Peyer's patch (tissue), 4 donors: ENCODE results near the gene TNKS1BP1. TPM values are rescaled to one million over a fixed set of nuclear protein-coding genes. Genes with fewer than 3 reads are reported as not detected.
A peak's percentile ranks its signal among the peaks of the same experiment; 100 is the strongest.

Experiments
- DNase-seq, 3 donors: peaks; one replicate each; pipeline ENCODE4 v3.0.0-alpha.2; 2017 to 2019
- H3K27ac ChIP-seq, 4 donors: fragments of 200-600 bp; sonication (generic); one replicate each; pipeline ENCODE4 v1.5.1; 2016 to 2019
- H3K27me3 ChIP-seq, 2 donors: fragments of 200-600 bp; sonication (generic); one replicate each; pipeline ENCODE4 v1.5.1; 2019
- H3K36me3 ChIP-seq, 3 donors: fragments of 200-600 bp; sonication (generic); one replicate each; pipeline ENCODE4 v1.5.1; 2016 to 2019
- H3K4me1 ChIP-seq, 4 donors: fragments of 200-600 bp; sonication (generic); one replicate each; pipeline ENCODE4 v1.5.1; 2016 to 2019
- H3K4me3 ChIP-seq, 4 donors: fragments of 200-600 bp; sonication (generic); 1 replicate in 3 of 4; 2 replicates in 1 of 4; pipeline ENCODE4 v1.5.1; 2016 to 2019; ENCODE audit warnings: mild to moderate bottlenecking in 1 of 4
- H3K9me3 ChIP-seq, 4 donors: fragments of 200-600 bp; sonication (generic); one replicate each; pipeline ENCODE4 v1.5.1; 2016 to 2019; ENCODE audit warnings: mild to moderate bottlenecking in 1 of 4
- CTCF ChIP-seq, 6 experiments: fragments of 450-650 bp in 4 of 6; fragments of 200-600 bp in 2 of 6; sonication (generic) in 1 of 6; IDR thresholded peaks; one replicate each; pipeline ENCODE4 v1.5.1; 2017 to 2019; ENCODE audit warnings: antibody characterized with exemption in 6 of 6, mild to moderate bottlenecking in 3 of 6, moderate library complexity in 1 of 6
- POLR2A ChIP-seq, 2 donors: fragments of 450-650 bp; IDR thresholded peaks; one replicate each; pipeline ENCODE4 v1.5.1; 2017; ENCODE audit warnings: antibody characterized with exemption in 2 of 2, mild to moderate bottlenecking in 2 of 2, moderate library complexity in 2 of 2
- total RNA-seq, 4 donors: library from RNA; depleted of rRNA; stranded (reverse); fragments of >200 nt; gene quantifications; one replicate each; pipeline ENCODE4 v1.1.0, GENCODE V29; 2016

Gene TNKS1BP1
- total RNA-seq, 4 donors from 2014 or later, result 91.8 to 156 (median 139) TPM

DNA sequence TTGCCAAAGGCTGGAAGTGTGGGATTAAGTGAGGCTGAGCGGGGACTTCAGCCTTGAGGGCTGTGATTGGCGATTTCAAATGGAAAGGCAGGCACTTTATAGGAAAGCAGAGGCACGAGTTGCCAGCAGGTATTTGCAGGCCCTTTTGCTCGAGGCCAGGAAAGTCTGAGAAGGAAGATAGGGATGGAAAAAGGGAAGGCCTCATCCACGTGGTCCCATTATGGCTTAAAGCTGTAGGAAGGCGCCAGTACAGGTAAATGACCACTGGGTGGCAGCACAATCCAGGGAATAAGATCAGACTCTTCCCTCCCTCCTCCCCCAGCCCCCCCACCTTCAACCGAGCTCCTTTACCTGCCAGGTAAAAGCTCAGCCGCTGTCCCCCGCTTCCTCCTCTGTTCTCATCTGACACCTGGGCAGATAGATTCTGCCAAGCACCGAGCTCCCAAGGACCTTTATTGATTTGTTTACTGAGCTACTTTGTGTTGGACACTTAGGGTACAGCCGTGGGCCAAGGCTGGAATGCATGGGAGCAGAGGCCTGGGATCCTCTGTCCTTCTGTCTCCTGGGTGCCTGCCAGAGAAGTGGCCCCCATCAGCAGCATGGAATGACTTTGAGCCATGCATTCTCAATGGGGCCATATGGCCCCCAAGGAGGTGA lies 20.9 kb upstream of the TNKS1BP1 start:
- no peak overlapping the region for H3K4me3 ChIP-seq
- no peak overlapping the region for H3K27ac ChIP-seq
- TF ChIP-seq CTCF (IDR thresholded peaks at IDR 0.05), result peak; percentile 45 to 85 (median 64)
- TF ChIP-seq POLR2A (IDR thresholded peaks at IDR 0.05), result no peak
- no peaks in the 10 kb centered on the region for H3K9me3 ChIP-seq
- H3K36me3 ChIP-seq, result no peaks in the 10 kb centered on the region
- H3K4me1 ChIP-seq, result peaks cover 0 to 5% (median 0%) of the 10 kb centered on the region in 4 donors
- DNase-seq, result peak; percentile 73 to 92 (median 79)
- no peaks in the 10 kb centered on the region for H3K27me3 ChIP-seq

GRCh38 chr11:57344826-57345225 lies 20.1 kb upstream of the TNKS1BP1 start:
- H3K4me1 ChIP-seq, result peaks cover 0 to 3% (median 0%) of the 10 kb centered on the region in 4 donors
- TF ChIP-seq POLR2A (IDR thresholded peaks at IDR 0.05) (no peak), CTCF (IDR thresholded peaks at IDR 0.05) (no peak)
- H3K27me3 ChIP-seq, result no peaks in the 10 kb centered on the region
- H3K4me3 ChIP-seq, result no peak overlapping the region
- H3K9me3 ChIP-seq, result no peaks in the 10 kb centered on the region
- H3K27ac ChIP-seq, result no peak overlapping the region
- H3K36me3 ChIP-seq, result no peaks in the 10 kb centered on the region
- peak in 1 of 3 donors; percentile 28 for DNase-seq

DNA sequence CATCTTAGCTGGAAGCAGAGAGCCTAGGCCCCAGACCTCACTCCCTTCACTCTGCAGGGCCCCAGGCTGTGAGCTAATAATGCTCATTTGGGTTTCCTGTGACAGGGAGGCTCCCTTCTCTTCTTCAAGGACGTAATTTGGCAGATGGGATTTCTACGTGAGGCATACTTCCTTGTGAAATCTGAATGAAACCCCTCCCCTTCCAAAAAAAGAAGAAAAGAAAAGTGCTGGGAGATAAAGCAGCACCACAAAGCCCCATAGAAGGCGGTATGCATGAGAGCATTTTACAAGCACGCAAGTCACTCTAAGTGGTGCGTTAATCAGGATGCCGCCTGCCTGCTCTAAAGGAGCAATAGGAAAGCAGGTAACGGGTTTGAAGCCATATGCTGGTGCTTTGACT lies 19.1 kb upstream of the TNKS1BP1 start:
- no peak for TF ChIP-seq POLR2A (IDR thresholded peaks at IDR 0.05)
- TF ChIP-seq CTCF (IDR thresholded peaks at IDR 0.05), result no peak
- no peak overlapping the region for H3K27ac ChIP-seq
- H3K4me1 ChIP-seq, result no peaks in the 10 kb centered on the region
- no peak for DNase-seq
- H3K4me3 ChIP-seq, result no peak overlapping the region
- H3K27me3 ChIP-seq, result no peaks in the 10 kb centered on the region
- H3K36me3 ChIP-seq, result no peaks in the 10 kb centered on the region
- no peaks in the 10 kb centered on the region for H3K9me3 ChIP-seq

DNA sequence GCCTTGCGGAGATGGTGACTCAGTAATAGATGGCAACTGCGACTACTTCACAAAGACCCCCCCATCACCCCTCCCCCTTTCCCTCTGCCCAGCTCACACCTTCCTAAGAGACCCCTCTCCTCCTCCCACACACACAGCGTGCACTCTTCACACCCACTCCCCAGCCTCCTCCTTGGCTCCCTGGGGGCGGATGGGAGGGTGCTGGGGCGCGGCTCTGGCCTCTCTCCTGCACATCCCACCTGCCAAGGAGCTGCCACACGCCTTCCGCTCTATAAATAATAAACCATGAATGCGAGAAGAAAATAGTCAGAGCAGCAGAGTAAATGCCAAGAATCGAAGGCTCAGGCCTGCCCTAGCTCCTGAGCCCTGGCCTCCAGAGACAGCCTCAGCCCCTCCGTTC lies 17.9 kb upstream of the TNKS1BP1 start:
- no peak for TF ChIP-seq POLR2A (IDR thresholded peaks at IDR 0.05)
- no peak for TF ChIP-seq CTCF (IDR thresholded peaks at IDR 0.05)
- Histone ChIP-seq H3K9me3 (no peaks in the 10 kb centered on the region), H3K4me3 (no peak overlapping the region), H3K36me3 (no peaks in the 10 kb centered on the region), H3K4me1 (no peaks in the 10 kb centered on the region), H3K27ac (no peak overlapping the region), H3K27me3 (no peaks in the 10 kb centered on the region)
- DNase-seq, result peak in 1 of 3 donors; percentile 21

GRCh38 chr11:57341250-57341808 lies 16.6 kb upstream of the TNKS1BP1 start:
- DNase-seq, result peak in 1 of 3 donors; percentile 5
- no peaks in the 10 kb centered on the region for H3K36me3 ChIP-seq
- H3K27ac ChIP-seq, result no peak overlapping the region
- peaks cover 0 to 2% (median under 1%) of the 10 kb centered on the region in 4 donors for H3K4me1 ChIP-seq
- TF ChIP-seq POLR2A (IDR thresholded peaks at IDR 0.05), result no peak
- no peaks in the 10 kb centered on the region for H3K27me3 ChIP-seq
- no peaks in the 10 kb centered on the region for H3K9me3 ChIP-seq
- no peak overlapping the region for H3K4me3 ChIP-seq

DNA sequence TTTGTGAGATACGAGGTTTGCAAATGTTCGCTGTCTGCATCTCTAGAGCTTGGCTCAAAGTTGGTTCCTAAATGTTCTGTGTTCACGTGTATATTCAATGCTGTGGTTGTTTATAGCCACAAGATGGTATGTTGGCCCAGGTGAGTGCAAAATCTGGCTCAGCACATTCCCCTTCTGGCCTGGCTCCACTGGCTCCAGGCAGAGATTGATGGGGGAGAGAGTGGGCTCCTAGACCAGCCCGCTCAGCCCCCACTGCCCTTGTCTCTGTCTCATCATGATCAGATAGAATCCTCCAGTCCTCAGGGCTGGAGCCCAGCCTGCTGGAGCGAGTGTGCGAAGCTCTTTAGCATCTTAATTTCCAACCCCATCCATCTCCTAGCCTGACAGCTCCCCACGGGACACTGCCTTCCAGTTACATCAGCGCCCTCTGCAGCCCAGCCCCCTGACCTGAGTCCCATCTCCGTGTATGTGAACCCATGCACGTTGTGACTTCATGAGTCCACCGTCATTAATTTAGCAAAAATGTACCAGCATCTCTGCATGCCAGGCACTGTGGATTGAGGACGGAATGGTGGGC lies 15.4 kb upstream of the TNKS1BP1 start:
- no peaks in the 10 kb centered on the region for H3K36me3 ChIP-seq
- peak in 1 of 3 donors; percentile 48 for DNase-seq
- H3K4me3 ChIP-seq, result no peak overlapping the region
- no peak overlapping the region for H3K27ac ChIP-seq
- TF ChIP-seq CTCF (IDR thresholded peaks at IDR 0.05) (peak in 1 of 6 experiments; percentile 5), POLR2A (IDR thresholded peaks at IDR 0.05) (no peak)
- no peaks in the 10 kb centered on the region for H3K9me3 ChIP-seq
- no peaks in the 10 kb centered on the region for H3K27me3 ChIP-seq
- peaks cover 0 to 4% (median 2%) of the 10 kb centered on the region in 4 donors for H3K4me1 ChIP-seq
